GM19452 (cell line): ENCODE results near the gene PDE1C.
A peak's percentile ranks its signal among the peaks of the same experiment; 100 is the strongest.

Experiments
- ATAC-seq: cut with Tn5 transposase; IDR thresholded peaks from one replicate; pipeline ENCODE4 v1.9.1; 2021; ENCODE audit not compliant: unreplicated experiment

Gene PDE1C

GRCh38 chr7:31785101-31785500 lies 285.1 kb downstream of the PDE1C start:
- no peak for ATAC-seq

GRCh38 chr7:31783221-31783620 lies 287.0 kb downstream of the PDE1C start:
- no peak for ATAC-seq

GRCh38 chr7:31782411-31782991 lies 287.7 kb downstream of the PDE1C start:
- ATAC-seq = peak; percentile 93

GRCh38 chr7:31778296-31778695 lies 291.9 kb downstream of the PDE1C start:
- ATAC-seq = no peak

GRCh38 chr7:31776616-31777015 lies 293.6 kb downstream of the PDE1C start:
- no peak for ATAC-seq

- ATAC-seq = no peak
These were observed 294.7 kb downstream of the PDE1C start for GRCh38 chr7:31775556-31775955.

- no peak for ATAC-seq
These were observed 298.0 kb downstream of the PDE1C start for GRCh38 chr7:31772211-31772610.

GRCh38 chr7:31767686-31768358 lies 302.4 kb downstream of the PDE1C start:
- no peak for ATAC-seq

GRCh38 chr7:31764462-31764861 lies 305.7 kb downstream of the PDE1C start:
- ATAC-seq = no peak

GRCh38 chr7:31763548-31763947 lies 306.7 kb downstream of the PDE1C start:
- ATAC-seq = no peak

- no peak for ATAC-seq
These were observed 308.6 kb downstream of the PDE1C start for GRCh38 chr7:31761646-31762045.

GRCh38 chr7:31758755-31759154 lies 311.5 kb downstream of the PDE1C start:
- ATAC-seq = no peak

- no peak for ATAC-seq
These were observed 318.5 kb downstream of the PDE1C start for GRCh38 chr7:31751726-31752125.

GRCh38 chr7:31748084-31748483 lies 322.1 kb downstream of the PDE1C start:
- ATAC-seq = no peak

- ATAC-seq = no peak
These were observed 322.7 kb downstream of the PDE1C start for GRCh38 chr7:31747553-31747952.

GRCh38 chr7:31744294-31744874 lies 325.8 kb downstream of the PDE1C start:
- peak; percentile 82 for ATAC-seq

- ATAC-seq = no peak
These were observed 328.4 kb downstream of the PDE1C start for GRCh38 chr7:31741852-31742251.

GRCh38 chr7:31735991-31736982 lies 333.9 kb downstream of the PDE1C start:
- no peak for ATAC-seq

- ATAC-seq = no peak
These were observed 335.8 kb downstream of the PDE1C start for GRCh38 chr7:31734456-31734855.

GRCh38 chr7:31729195-31729804 lies 340.9 kb downstream of the PDE1C start:
- no peak for ATAC-seq

- no peak for ATAC-seq
These were observed 345.5 kb downstream of the PDE1C start for GRCh38 chr7:31724696-31725095.
